Astrocyte (in vitro differentiated cells and primary cell): ENCODE data around the gene SLC38A1. TPM values are rescaled to one million over a fixed set of nuclear protein-coding genes. Genes with fewer than 3 reads are reported as not detected.

Experiments used
- DNase-seq: peaks from one replicate; pipeline ENCODE4 v3.0.0-alpha.2; 2010; ENCODE audit warnings: low read depth
- FAIRE-seq: peaks from 2 replicates; lab custom pipeline; 2011; peaks lifted over from hg19 to GRCh38; lab: Jason Lieb, UNC
- H2AFZ ChIP-seq: 2 replicates; pipeline ENCODE4 v1.6.0; 2012; ENCODE audit warnings: low read depth, low read length, inconsistent platforms
- H3K27ac ChIP-seq: 2 replicates; pipeline ENCODE4 v1.5.1; 2011; ENCODE audit warnings: low read depth, low read length, inconsistent platforms
- H3K27me3 ChIP-seq: 2 replicates; pipeline ENCODE4 v1.6.0; 2011; ENCODE audit warnings: low read length, inconsistent platforms; ENCODE audit not compliant: insufficient read depth
- H3K36me3 ChIP-seq: 2 replicates; pipeline ENCODE4 v1.5.1; 2011; ENCODE audit warnings: low read length, inconsistent platforms; ENCODE audit not compliant: insufficient read depth
- H3K4me1 ChIP-seq: 2 replicates; pipeline ENCODE4 v1.5.1; 2011; ENCODE audit warnings: low read length, inconsistent platforms; ENCODE audit not compliant: insufficient read depth
- H3K4me2 ChIP-seq: 2 replicates; pipeline ENCODE4 v1.6.0; 2012; ENCODE audit warnings: low read length, inconsistent platforms
- H3K4me3 ChIP-seq: 2 replicates; pipeline ENCODE4 v1.5.1; 2011; ENCODE audit warnings: low read depth, mild to moderate bottlenecking, low read length, inconsistent platforms; ENCODE audit not compliant: insufficient read depth
- H3K79me2 ChIP-seq: 2 replicates; pipeline ENCODE4 v1.6.0; 2012; ENCODE audit warnings: mild to moderate bottlenecking, low read length, inconsistent platforms; ENCODE audit not compliant: insufficient read depth
- H3K9ac ChIP-seq: 2 replicates; pipeline ENCODE4 v1.6.0; 2012; ENCODE audit warnings: mild to moderate bottlenecking, low read length, inconsistent platforms
- H3K9me3 ChIP-seq: 2 replicates; pipeline ENCODE4 v1.5.1; 2012; ENCODE audit warnings: low read depth, mild to moderate bottlenecking, low read length, inconsistent platforms; ENCODE audit not compliant: insufficient read depth
- H4K20me1 ChIP-seq: 2 replicates; pipeline ENCODE4 v1.6.0; 2012; ENCODE audit warnings: low read length, inconsistent platforms; ENCODE audit not compliant: insufficient read depth
- H3K27ac Mint-ChIP-seq: one replicate; pipeline ENCODE4 v1.8.0; 2021; ENCODE audit warnings: mild to moderate bottlenecking, mixed read lengths; ENCODE audit not compliant: unreplicated experiment
- H3K27me3 Mint-ChIP-seq: one replicate; pipeline ENCODE4 v1.8.0; 2021; ENCODE audit warnings: low read depth, mixed read lengths; ENCODE audit not compliant: unreplicated experiment
- H3K36me3 Mint-ChIP-seq: one replicate; pipeline ENCODE4 v1.8.0; 2021; ENCODE audit warnings: low read depth, mixed read lengths; ENCODE audit not compliant: unreplicated experiment
- H3K4me1 Mint-ChIP-seq: one replicate; pipeline ENCODE4 v1.8.0; 2021; ENCODE audit warnings: low read depth, mixed read lengths; ENCODE audit not compliant: unreplicated experiment
- H3K4me3 Mint-ChIP-seq: one replicate; pipeline ENCODE4 v1.8.0; 2021; ENCODE audit warnings: mild to moderate bottlenecking, moderate library complexity, mixed read lengths; ENCODE audit not compliant: unreplicated experiment
- H3K9me3 Mint-ChIP-seq: one replicate; pipeline ENCODE4 v1.8.0; 2021; ENCODE audit warnings: mild to moderate bottlenecking, mixed read lengths; ENCODE audit not compliant: unreplicated experiment
- CTCF ChIP-seq: IDR thresholded peaks from 2 replicates; pipeline ENCODE4 v1.5.1; 2011; ENCODE audit warnings: low read depth, mild to moderate bottlenecking, inconsistent platforms, low read length, moderate library complexity; ENCODE audit not compliant: insufficient read depth
- EZH2 ChIP-seq: IDR thresholded peaks from 2 replicates; pipeline ENCODE4 v1.6.1; 2012; ENCODE audit warnings: mild to moderate bottlenecking, low read length, inconsistent platforms; ENCODE audit not compliant: insufficient read depth
- total RNA-seq: library from RNA; stranded (reverse); gene quantifications from 2 replicates; pipeline ENCODE4 v1.2.1, GENCODE V29; 2021

Gene SLC38A1
- total RNA-seq, 1 donor from 2014 or later, result 160 TPM

GRCh38 chr12:46153268-46153872, 115.5 kb downstream of the SLC38A1 start:
- Histone ChIP-seq H3K4me3 (no peak overlapping the region), H3K27me3 (no peaks in the 10 kb centered on the region), H3K79me2 (no peaks in the 10 kb centered on the region), H2AFZ (no peak overlapping the region), H3K36me3 (no peaks in the 10 kb centered on the region), H3K4me2 (peak overlapping the region; percentile 32), H3K9ac (peak overlapping the region; percentile 39), H3K4me1 (peaks cover 12% of the 10 kb centered on the region), H3K27ac (peak overlapping the region; percentile 15), H3K9me3 (no peaks in the 10 kb centered on the region), H4K20me1 (no peaks in the 10 kb centered on the region)
- no peaks in the 10 kb centered on the region for H3K27me3 Mint-ChIP-seq
- DNase-seq, result peak; percentile 25
- H3K4me3 Mint-ChIP-seq, result no peak overlapping the region
- no peak for FAIRE-seq
- no peak overlapping the region for H3K27ac Mint-ChIP-seq
- no peaks in the 10 kb centered on the region for H3K4me1 Mint-ChIP-seq
- H3K9me3 Mint-ChIP-seq, result no peaks in the 10 kb centered on the region
- H3K36me3 Mint-ChIP-seq, result no peaks in the 10 kb centered on the region
- TF ChIP-seq EZH2, result no peak
- TF ChIP-seq CTCF, result peak; percentile 74

GRCh38 chr12:46152456-46152855, 116.4 kb downstream of the SLC38A1 start:
- no peaks in the 10 kb centered on the region for H4K20me1 ChIP-seq
- no peaks in the 10 kb centered on the region for H3K27me3 ChIP-seq
- no peak overlapping the region for H2AFZ ChIP-seq
- H3K9me3 Mint-ChIP-seq, result no peaks in the 10 kb centered on the region
- H3K79me2 ChIP-seq, result no peaks in the 10 kb centered on the region
- peaks cover 12% of the 10 kb centered on the region for H3K4me1 ChIP-seq
- H3K4me1 Mint-ChIP-seq, result no peaks in the 10 kb centered on the region
- no peak overlapping the region for H3K4me3 Mint-ChIP-seq
- DNase-seq, result no peak
- no peaks in the 10 kb centered on the region for H3K36me3 ChIP-seq
- no peak overlapping the region for H3K4me3 ChIP-seq
- H3K27me3 Mint-ChIP-seq, result no peaks in the 10 kb centered on the region
- no peak for TF ChIP-seq CTCF
- TF ChIP-seq EZH2, result no peak
- no peak overlapping the region for H3K9ac ChIP-seq
- H3K27ac Mint-ChIP-seq, result no peak overlapping the region
- no peak overlapping the region for H3K27ac ChIP-seq
- no peaks in the 10 kb centered on the region for H3K36me3 Mint-ChIP-seq
- FAIRE-seq, result no peak
- H3K9me3 ChIP-seq, result no peaks in the 10 kb centered on the region
- no peak overlapping the region for H3K4me2 ChIP-seq

GRCh38 chr12:46150735-46151134, 118.1 kb downstream of the SLC38A1 start:
- Histone ChIP-seq H3K36me3 (no peaks in the 10 kb centered on the region), H3K79me2 (no peaks in the 10 kb centered on the region), H2AFZ (no peak overlapping the region), H3K4me2 (no peak overlapping the region), H3K9ac (no peak overlapping the region), H3K4me3 (no peak overlapping the region), H3K4me1 (peaks cover 12% of the 10 kb centered on the region), H3K27me3 (no peaks in the 10 kb centered on the region), H3K9me3 (no peaks in the 10 kb centered on the region), H3K27ac (no peak overlapping the region), H4K20me1 (no peaks in the 10 kb centered on the region)
- no peaks in the 10 kb centered on the region for H3K27me3 Mint-ChIP-seq
- FAIRE-seq, result no peak
- H3K4me3 Mint-ChIP-seq, result no peak overlapping the region
- H3K27ac Mint-ChIP-seq, result peak overlapping the region; percentile 58
- TF ChIP-seq CTCF, result no peak
- TF ChIP-seq EZH2, result no peak
- DNase-seq, result no peak
- H3K9me3 Mint-ChIP-seq, result no peaks in the 10 kb centered on the region
- no peaks in the 10 kb centered on the region for H3K4me1 Mint-ChIP-seq
- no peaks in the 10 kb centered on the region for H3K36me3 Mint-ChIP-seq
